ENCODE results near the gene RMND1. TPM values are rescaled to one million over a fixed set of nuclear protein-coding genes. Genes with fewer than 3 reads are reported as not detected.
A peak's percentile ranks its signal among the peaks of the same experiment; 100 is the strongest.

Gene RMND1
- total and polyA plus RNA-seq, 2 of the 13 experiments (the other 11 are each of a cell fraction or from before 2014, with no cell fraction given) = 34.0 to 72.5 TPM

- peak; percentile 88; the same call in 1 of the 2 replicates for TF ChIP-seq ZBTB3 (CRISPR knock-in tag; IDR thresholded peaks at IDR 0.05; ENCODE audit: borderline replicate concordance, low read depth)
- 0 out of 2 replicates have a peak, but pooled peaks have one; percentile 60 for TF ChIP-seq RARG (CRISPR knock-in tag; IDR thresholded peaks at IDR 0.05; ENCODE audit: low read depth)
- TF ChIP-seq TOPORS (CRISPR knock-in tag; IDR thresholded peaks at IDR 0.05) = peak; percentile 99
- TF ChIP-seq IKZF1 (IDR thresholded peaks at IDR 0.05) = no peak
- peak; percentile 70 for TF ChIP-seq HNF4G (IDR thresholded peaks at IDR 0.05; ENCODE audit: borderline replicate concordance, low read depth, low read length)
- peak; percentile 87; the same call in 1 of the 2 replicates for TF ChIP-seq HNF4G (CRISPR knock-in tag; IDR thresholded peaks at IDR 0.05; ENCODE audit: borderline replicate concordance, low read depth)
- no peak for TF ChIP-seq KDM1A (CRISPR knock-in tag; IDR thresholded peaks at IDR 0.05)
- peak; percentile 92 for TF ChIP-seq ZNF891 (CRISPR knock-in tag; IDR thresholded peaks at IDR 0.05)
- TF ChIP-seq ZHX1 (CRISPR knock-in tag; IDR thresholded peaks at IDR 0.05; ENCODE audit: low read depth) = peak; percentile 91
- peak; percentile 96 for TF ChIP-seq MAF1 (CRISPR knock-in tag; IDR thresholded peaks at IDR 0.05; ENCODE audit: borderline replicate concordance)
- peak; percentile 80 for TF ChIP-seq THRA (CRISPR knock-in tag; IDR thresholded peaks at IDR 0.05; ENCODE audit: borderline replicate concordance)
- TF ChIP-seq YY1 (IDR thresholded peaks at IDR 0.05; ENCODE audit: insufficient read depth, insufficient replicate concordance, low read depth, low read length) = peak; percentile 79
- TF ChIP-seq ZNF83 (CRISPR knock-in tag; IDR thresholded peaks at IDR 0.05; ENCODE audit: borderline replicate concordance) = peak; percentile 48; the same call in 1 of the 2 replicates
- TF ChIP-seq KDM5B (CRISPR knock-in tag; IDR thresholded peaks at IDR 0.05; ENCODE audit: borderline replicate concordance) = peak; percentile 97
- no peak for TF ChIP-seq ZNF660 (CRISPR knock-in tag; IDR thresholded peaks at IDR 0.05; ENCODE audit: borderline replicate concordance, low read depth)
- 0 out of 2 replicates have a peak, but pooled peaks have one; percentile 51 for TF ChIP-seq SETDB1 (CRISPR knock-in tag; IDR thresholded peaks at IDR 0.05; ENCODE audit: borderline replicate concordance)
- TF ChIP-seq ZNF383 (CRISPR knock-in tag; IDR thresholded peaks at IDR 0.05; ENCODE audit: borderline replicate concordance) = no peak; the same call in 1 of the 2 replicates
- peak; percentile 100 for TF ChIP-seq USF2 (IDR thresholded peaks at IDR 0.05; ENCODE audit: low read depth, low read length)
- peak; percentile 100 for TF ChIP-seq USF2 (CRISPR knock-in tag; IDR thresholded peaks at IDR 0.05; ENCODE audit: borderline replicate concordance)
- TF ChIP-seq ELF4 (CRISPR knock-in tag; IDR thresholded peaks at IDR 0.05; ENCODE audit: borderline replicate concordance) = peak; percentile 99; the same call in 1 of the 2 replicates
- no peak for TF ChIP-seq ZC3H4 (CRISPR knock-in tag; IDR thresholded peaks at IDR 0.05; ENCODE audit: borderline replicate concordance)
- TF ChIP-seq SUZ12 (IDR thresholded peaks at IDR 0.05; ENCODE audit: low read depth, low read length) = no peak
- TF ChIP-seq GABPA (IDR thresholded peaks at IDR 0.05; ENCODE audit: low read depth, low read length) = peak; percentile 91
- TF ChIP-seq GABPA (CRISPR knock-in tag; IDR thresholded peaks at IDR 0.05; ENCODE audit: low read depth) = peak; percentile 99
These were observed at the start of gene RMND1 (continued) for GRCh38 chr6:151451950-151452749.

Data from HepG2 (cell line).